K562 treated with DMSO at 1 percent for 12 hours (cell line): ENCODE results near the gene CCDC81. TPM values are rescaled to one million over a fixed set of nuclear protein-coding genes. Genes with fewer than 3 reads are reported as not detected.

ENCODE experiments used
- total RNA-seq: library from RNA; unstranded; fragments of 300-600 nt; gene quantifications from 2 replicates; pipeline ENCODE4 v1.2.3, GENCODE V29; 2022; ENCODE audit not compliant: insufficient read depth

Gene CCDC81
- total RNA-seq, result 0.62 TPM in 1 of 2 replicates, not detected in the other

DNA sequence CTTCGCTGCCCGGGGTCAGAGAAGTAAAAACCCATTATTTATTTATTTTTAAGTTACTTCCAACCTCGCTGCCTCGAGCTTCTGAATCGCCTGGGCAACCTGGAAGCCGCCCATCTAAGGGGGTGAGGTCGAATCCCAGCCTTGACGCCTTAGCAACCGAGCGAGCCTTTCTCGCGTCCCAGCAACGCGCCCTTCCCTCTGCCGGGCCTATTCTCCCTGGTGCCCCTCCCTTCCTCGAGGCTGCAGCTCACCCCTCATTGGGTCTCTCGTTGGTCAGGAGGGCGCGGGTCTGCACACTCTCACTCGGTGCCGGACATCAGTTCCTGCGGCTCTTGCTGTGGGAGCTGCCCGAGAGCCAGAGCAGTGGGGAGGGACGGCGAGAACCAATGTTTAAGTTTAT is at the start of gene CCDC81:
TSS of gene CCDC81 (plus strand) at position 302 of the 400 bp plus-strand sequence. CDS start 277 bp downstream, outside the sequence.

Other genes starting within 250 kb of the CCDC81 start
- gene EED, start 130.1 kb upstream of the CCDC81 start, total RNA-seq, result 26.4 and 36.2 TPM in 2 replicates
- gene HIKESHI, start 72.6 kb upstream of the CCDC81 start, total RNA-seq, result 41.7 and 51.2 TPM in 2 replicates